ENCODE data around the gene RBM39. TPM values are rescaled to one million over a fixed set of nuclear protein-coding genes. Genes with fewer than 3 reads are reported as not detected.

RBM39 gene
- total and polyA plus RNA-seq, 9 of the 15 experiments (the other 6 are each of a cell fraction or from before 2014, with no cell fraction given) = 143 to 319 (median 228) TPM

- peak within 1 kb of the TSS; percentile 91 for H2AFZ ChIP-seq (ENCODE audit: low read depth, low read length)
- H3K9me3 ChIP-seq (replicated peaks; ENCODE audit: control insufficient read depth, insufficient read depth, low read depth, low read length) = no peaks in the 10 kb centered on the region
- H3K4me3 ChIP-seq = peak within 1 kb of the TSS; percentile 96
- H3K9me1 ChIP-seq (ENCODE audit: control insufficient read depth, insufficient read depth, low read length) = no peaks in the 10 kb centered on the region
- intact Hi-C loops (cut with micrococcal nuclease) (loop anchor here (2.0 kb wide), 1 partner anchor 83 kb away; no protein-coding TSS in a partner anchor), in situ Hi-C loops (cut with MboI) (no loop called here)
- FAIRE-seq (peak; percentile 57), DNase-seq (ENCODE audit: extremely low read depth in 1 of 4, low spot score in 3 of 4) (peak; percentile 90 to 97 (median 94)), ATAC-seq (peak; percentile 94)
- TSS peak; percentile 75 for BruUV-seq (replicated peaks)
- H3K79me2 ChIP-seq (ENCODE audit: control insufficient read depth, insufficient read depth, low read length) = peaks cover 41% of the 10 kb centered on the region
- ChIA-PET CTCF (ENCODE audit: low intra/inter-chr PET ratio) (no interaction called here), POLR2A (interaction anchor here (0.6 to 12.6 kb wide), 15 partner anchors 9 to 255 kb away, joined by 3 to 102 read pairs (median 4); no protein-coding TSS in a partner anchor)
- peak within 1 kb of the TSS; percentile 98 for H3K4me2 ChIP-seq (ENCODE audit: insufficient read depth, low read length)
- H3K27ac ChIP-seq (ENCODE audit: extremely low read depth, low read depth, low read length) = peak within 1 kb of the TSS; percentile 92
- H3K36me3 ChIP-seq (ENCODE audit: control insufficient read depth, insufficient read depth, low read length) = peaks cover 63% of the 10 kb centered on the region; the same call in 2 of the 3 replicates
- H3K9ac ChIP-seq (ENCODE audit: insufficient read depth in 1 of 2, low read depth in 2 of 2, low read length in 2 of 2) = peak within 1 kb of the TSS; percentile 97
- H3K27me3 ChIP-seq (ENCODE audit: control insufficient read depth in 2 of 2, insufficient read depth in 2 of 2, low read length in 2 of 2) = no peaks in the 10 kb centered on the region
- under 1% methylated on average over 73 of the region's 81 CpGs for WGBS (ENCODE audit: insufficient coverage, low coverage, missing lambda C conversion rate)
- no peaks in the 10 kb centered on the region; the same call in 1 of the 2 replicates for H4K20me1 ChIP-seq (replicated peaks; ENCODE audit: control insufficient read depth, insufficient read depth, low read length)
- peaks cover 10 to 14% of the 10 kb centered on the region in 2 experiments; a peak in 4 of 5 replicates for H3K4me1 ChIP-seq (replicated peaks in 1 of 2; ENCODE audit: control insufficient read depth in 2 of 2, insufficient read depth in 2 of 2, low read length in 2 of 2)
- TF ChIP-seq TEAD1 (CRISPR knock-in tag; IDR thresholded peaks at IDR 0.05) (peak in 1 of 2 experiments; percentile 69; a peak in 1 of 4 replicates), SRSF1 (IDR thresholded peaks at IDR 0.05; ENCODE audit: low read depth, low read length) (no peak), XRCC3 (IDR thresholded peaks at IDR 0.05) (no peak), MIER1 (IDR thresholded peaks at IDR 0.05; ENCODE audit: low read depth) (no peak), CEBPG (CRISPR knock-in tag; IDR thresholded peaks at IDR 0.05) (no peak), CEBPG (tag; conservative IDR thresholded peaks at IDR 0.05 in 1 of 2, IDR thresholded peaks at IDR 0.05 in 1 of 2) (no peak), ZNF124 (CRISPR knock-in tag; IDR thresholded peaks at IDR 0.05) (no peak), GTF2E2 (tag; IDR thresholded peaks at IDR 0.05) (peak; percentile 74; the same call in 1 of the 2 replicates), ZBED1 (IDR thresholded peaks at IDR 0.05) (0 out of 2 replicates have a peak, but pooled peaks have one; percentile 75), NFYB (IDR thresholded peaks at IDR 0.05; ENCODE audit: extremely low read depth, insufficient read length) (no peak), ZNF609 (CRISPR knock-in tag; IDR thresholded peaks at IDR 0.05; ENCODE audit: borderline replicate concordance) (no peak), ZNF398 (CRISPR knock-in tag; IDR thresholded peaks at IDR 0.05) (no peak), DLX4 (CRISPR knock-in tag; IDR thresholded peaks at IDR 0.05) (no peak), ILK (tag; IDR thresholded peaks at IDR 0.05; ENCODE audit: borderline replicate concordance, low read depth) (no peak)
These were observed 42.7 kb downstream of the RBM39 start, which contains the start of the genes NFS1 and ROMO1 for GRCh38 chr20:35699127-35699956. TSS of gene NFS1 (minus strand) at chr20:35699352. CDS start at chr20:35699288, 64 bp downstream. TSS of gene ROMO1 (plus strand) at chr20:35699405. CDS start at chr20:35699633, 228 bp downstream.
